GM19043 (cell line): ENCODE data around the gene TFB2M.

Source experiments
- ATAC-seq: cut with Tn5 transposase; IDR thresholded peaks from one replicate; pipeline ENCODE4 v1.9.1; 2021; ENCODE audit warnings: low read depth; ENCODE audit not compliant: unreplicated experiment

TFB2M gene

GRCh38 chr1:246559310-246559709 is 6.8 kb downstream of the TFB2M start:
- ATAC-seq = no peak

GRCh38 chr1:246558041-246558440 is 8.0 kb downstream of the TFB2M start:
- no peak for ATAC-seq

GRCh38 chr1:246554201-246554600 is 11.9 kb downstream of the TFB2M start:
- no peak for ATAC-seq

- no peak for ATAC-seq
These were observed 14.0 kb downstream of the TFB2M start for GRCh38 chr1:246552110-246552509.

DNA sequence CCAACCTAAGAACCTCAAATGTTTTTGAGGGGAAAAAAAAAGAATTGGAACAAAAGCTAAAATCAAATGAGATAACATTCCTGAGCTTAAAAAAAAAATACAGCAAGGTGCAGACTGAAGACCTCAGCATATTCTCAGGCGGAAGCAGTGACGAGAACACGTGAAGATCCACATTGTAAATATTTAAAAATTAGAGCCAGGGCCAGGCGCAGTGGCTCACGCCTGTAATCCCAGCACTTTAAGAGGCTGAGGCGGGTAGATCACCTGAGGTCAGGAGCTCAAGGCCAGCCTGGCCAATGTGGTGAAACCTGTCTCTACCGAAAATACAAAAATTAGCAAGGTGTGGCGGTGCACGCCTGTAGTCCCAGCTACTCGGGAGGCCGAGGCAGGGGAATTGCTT is 15.7 kb downstream of the TFB2M start:
- ATAC-seq = no peak

- ATAC-seq = no peak
These were observed 16.4 kb downstream of the TFB2M start for GRCh38 chr1:246549665-246550064.

- no peak for ATAC-seq
These were observed 22.1 kb downstream of the TFB2M start for GRCh38 chr1:246544001-246544400.

DNA sequence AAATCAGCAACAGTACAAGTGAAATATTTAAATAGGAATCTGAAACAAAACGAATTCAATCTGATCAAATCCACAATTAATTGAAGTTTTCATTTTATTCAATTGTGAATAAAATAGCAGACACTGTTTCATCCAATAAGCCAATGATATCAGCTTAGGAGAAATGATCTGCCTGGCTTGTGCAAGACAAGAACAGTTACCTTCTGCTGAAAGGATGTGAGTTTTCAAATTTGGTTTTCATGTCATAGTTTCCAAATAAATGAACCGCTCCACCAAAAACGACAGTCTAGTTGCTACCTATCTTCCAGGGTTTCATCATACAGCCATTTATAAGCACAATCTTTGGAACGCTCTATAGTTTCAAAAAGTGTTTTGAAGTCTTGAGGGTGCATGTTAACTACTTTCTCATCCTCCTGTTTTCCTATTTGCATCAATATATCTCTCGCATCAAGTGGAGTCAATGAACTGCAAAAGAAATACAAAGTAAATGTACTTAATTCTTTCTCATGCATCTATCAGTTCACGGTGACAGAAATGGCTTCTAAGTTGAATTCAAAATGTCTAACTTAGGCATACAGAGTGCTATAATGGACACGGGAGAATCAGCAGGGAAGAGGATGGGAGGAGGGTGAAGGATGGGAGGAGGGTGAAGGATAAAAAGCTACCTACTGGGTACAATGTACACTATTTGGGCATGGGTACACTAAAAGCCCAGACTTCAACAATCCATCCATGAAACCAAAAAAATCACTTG is 25.1 kb downstream of the TFB2M start:
- no peak for ATAC-seq

DNA sequence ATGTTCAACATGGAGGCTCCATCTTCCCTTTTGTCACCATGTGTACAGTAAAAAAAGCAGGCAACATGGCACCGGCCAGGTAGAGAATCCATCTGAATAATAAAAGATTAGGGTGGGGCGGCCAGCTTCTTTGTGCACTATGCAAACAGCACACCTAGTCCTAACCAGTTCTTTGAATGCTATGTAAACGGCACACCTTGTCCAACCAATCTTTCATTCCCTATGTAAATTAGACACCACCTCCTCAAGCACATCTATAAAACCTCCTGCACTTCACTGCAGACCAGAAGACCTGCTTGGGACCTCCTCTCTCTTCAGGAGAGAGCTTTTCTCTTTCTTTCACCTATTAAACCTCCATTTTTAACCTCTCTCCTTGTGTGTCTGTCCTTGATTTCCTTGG is 28.2 kb downstream of the TFB2M start:
- no peak for ATAC-seq

DNA sequence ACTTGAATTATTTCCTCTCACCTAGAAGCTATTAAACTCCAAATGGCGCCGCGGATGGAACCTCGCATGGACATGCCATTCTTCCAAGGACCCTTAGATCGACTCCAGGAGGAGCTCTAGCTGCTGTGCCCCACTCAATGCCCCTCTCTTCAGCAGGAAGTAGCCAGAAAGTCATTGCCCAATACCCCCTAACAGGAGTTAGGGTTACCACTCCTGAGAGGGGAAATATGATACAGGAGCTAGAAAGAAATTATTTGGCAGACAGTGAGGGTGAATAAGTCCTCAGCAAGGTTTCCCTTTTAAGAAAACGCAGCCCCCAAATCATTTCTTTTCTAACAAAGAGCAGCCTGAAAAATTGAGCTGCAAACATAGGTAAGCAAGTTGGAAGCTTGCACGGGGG is 28.6 kb downstream of the TFB2M start:
- ATAC-seq = no peak

DNA sequence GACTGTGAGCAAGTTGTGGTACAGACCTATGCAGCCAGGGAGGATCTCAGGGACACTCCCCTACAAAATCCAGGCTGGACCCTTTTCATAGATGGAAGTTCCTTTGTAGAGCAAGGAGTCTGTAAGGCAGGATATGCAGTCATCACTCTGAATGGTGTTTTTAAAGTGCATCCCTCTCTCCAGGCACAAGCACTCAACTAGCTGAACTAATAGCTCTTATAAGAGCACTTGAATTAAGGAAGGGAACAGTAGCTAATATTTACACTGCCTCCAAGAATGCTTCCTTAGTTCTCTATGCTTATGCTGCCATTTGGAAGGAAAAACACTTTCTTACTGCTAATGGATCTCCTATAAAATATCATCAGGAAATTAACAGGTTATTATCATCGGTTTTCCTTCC is 31.9 kb downstream of the TFB2M start:
- ATAC-seq = no peak

DNA sequence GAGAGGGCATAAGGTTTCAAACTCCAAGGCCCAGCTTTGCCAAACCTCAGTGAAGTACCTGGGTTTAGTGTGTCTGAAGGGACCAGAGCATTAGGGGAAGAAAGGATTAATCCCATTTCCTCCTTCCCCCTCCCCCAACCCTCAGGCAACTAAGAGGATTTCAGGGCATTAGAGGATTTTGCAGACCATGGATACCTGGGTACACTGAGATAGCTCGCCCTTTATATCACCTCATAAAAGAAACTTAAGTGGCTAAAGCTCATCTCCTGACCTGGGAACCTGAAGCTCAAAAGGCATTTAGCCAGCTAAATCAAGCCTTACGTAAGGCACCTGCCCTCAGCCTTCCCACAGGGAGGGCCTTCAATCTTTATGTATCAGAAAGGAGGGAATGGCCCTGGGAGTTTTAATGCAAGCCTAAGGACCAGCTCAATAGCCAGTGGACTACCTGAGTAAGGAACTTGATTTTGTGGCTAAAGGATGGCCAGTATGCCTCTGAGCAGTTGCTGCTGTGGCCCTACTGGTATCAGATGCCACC is 32.6 kb downstream of the TFB2M start:
- no peak for ATAC-seq

DNA sequence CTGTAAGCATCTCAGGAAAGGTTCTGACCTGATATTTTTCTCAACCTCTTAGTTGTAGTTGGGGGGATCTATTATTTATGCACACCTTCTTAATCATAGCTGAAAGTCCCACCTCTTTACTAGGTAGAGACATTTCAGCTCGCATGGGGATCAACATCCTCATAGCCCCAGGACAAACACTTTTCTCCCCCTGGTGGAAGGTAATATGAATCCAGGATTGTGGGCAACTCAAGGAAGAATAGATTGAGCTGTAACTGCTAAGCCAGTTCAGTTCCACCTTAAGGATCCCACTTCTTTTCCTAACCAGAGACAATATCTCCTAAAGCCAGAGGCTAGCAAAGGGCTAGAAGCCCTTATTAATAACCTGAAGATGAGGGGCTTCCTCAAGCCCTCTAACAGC is 33.5 kb downstream of the TFB2M start:
- ATAC-seq = no peak

GRCh38 chr1:246530482-246530881 is 35.6 kb downstream of the TFB2M start:
- no peak for ATAC-seq

GRCh38 chr1:246528933-246529731 is 36.9 kb downstream of the TFB2M start:
- no peak for ATAC-seq

DNA sequence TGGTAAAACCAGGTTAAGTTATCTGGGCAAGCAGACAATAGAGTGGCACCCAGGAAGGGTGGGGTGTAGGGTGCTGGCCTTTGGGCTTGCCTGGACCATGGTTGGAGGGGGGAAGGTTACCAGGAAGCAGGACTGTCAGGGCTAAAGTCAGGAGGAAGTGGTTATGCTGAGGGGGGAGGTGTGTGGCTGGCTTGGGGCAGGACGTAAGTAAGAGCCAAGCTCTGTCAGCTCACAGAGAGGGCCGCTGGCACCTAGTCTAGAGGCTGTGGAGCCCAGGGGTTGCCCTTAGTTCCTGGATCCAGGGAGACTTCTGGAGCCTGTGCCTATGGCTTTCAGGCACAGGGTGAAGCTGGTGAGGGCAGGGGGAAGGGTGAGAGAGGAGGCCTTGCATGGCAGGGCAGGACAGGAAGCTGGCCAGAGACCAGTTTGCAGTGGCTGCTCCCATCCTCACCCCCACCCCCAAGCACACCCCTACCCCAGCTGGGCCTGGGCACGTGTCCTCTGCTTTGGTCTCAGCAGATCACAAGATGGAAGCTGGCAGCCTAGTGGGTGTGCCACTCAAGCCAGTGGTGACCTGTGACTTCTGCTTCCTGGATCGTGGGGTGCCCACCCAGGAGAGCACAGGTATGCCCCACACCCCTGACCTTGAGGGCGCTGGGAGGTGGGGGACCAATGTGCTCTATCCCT is 38.5 kb downstream of the TFB2M start:
- peak; percentile 63 for ATAC-seq

DNA sequence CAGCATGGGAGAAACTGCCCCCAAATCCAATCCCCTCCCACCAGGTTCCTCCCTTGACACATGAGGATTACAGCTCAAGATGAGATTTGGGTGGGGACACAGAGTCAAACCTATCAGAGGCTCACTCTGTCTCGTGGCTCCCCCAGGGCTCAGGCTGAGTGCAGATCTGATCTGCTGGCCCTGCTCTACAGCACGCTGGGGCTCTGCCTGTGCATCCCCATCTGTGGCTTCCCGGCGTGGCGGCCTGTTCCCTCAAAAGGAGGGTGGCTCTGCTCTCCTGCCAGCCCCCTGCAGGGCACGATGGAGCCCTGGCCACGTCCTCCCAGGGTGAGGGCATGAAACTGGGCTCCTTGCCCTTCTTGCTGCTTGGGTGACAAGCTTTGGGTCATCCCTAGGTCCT is 39.1 kb downstream of the TFB2M start:
- no peak for ATAC-seq

GRCh38 chr1:246526380-246526779 is 39.7 kb downstream of the TFB2M start:
- ATAC-seq = no peak

DNA sequence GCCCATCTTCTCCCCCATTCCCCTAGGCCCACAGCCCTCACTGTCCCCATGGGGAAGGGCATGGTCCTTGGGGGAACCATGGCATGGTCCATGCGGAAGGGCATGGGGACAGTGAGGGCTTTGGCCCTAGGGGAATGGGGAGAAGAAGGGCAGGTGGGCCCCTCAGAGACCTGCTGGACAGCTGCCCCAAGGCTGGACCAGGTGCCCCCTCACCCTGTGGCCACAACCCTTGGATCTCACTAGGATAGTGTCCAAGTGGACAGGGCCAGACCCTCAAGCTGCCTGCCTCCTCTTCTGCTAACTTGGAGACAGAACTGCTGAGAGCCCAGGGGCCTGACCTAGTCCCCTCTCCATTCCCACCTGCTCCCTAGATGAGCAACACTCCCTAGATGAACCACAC is 46.5 kb downstream of the TFB2M start:
- no peak for ATAC-seq

DNA sequence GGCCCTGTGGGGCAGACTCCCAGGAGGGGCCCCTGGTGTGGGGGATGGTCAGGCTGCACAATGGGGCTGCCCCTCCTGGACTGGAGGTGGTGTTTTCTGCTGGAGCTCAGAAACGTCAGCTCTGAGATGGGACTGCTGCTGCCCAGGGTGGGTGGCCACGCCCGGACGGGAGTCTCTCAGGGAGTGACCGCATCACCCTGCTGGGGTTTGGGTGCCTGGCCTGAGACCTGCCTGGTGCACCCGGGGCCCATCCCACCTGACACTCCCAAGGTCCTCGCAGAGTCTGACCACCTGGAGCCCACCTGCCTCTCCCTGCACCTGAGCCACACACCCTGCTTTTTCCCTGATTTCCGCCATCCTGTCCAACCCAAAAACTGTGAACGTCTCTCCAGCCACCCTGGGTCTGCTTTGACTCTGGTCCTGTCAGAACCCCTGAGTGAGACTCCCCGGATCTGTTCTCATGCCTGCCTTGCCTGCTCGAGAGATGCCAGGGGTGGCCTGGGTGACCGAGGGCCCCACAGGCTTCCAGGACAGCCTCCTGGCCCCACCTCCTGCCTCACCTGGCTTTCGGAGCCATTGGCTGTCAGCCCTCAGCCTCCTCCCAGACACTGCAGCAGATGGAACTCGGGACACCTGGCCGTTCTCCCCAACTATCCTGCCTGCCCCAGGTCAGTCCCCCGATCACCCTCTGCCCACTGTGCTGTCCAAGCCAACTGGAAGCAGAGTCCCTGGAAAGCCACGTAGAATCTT is 47.4 kb downstream of the TFB2M start:
- ATAC-seq = no peak

- no peak for ATAC-seq
These were observed 48.7 kb downstream of the TFB2M start for GRCh38 chr1:246517391-246517790.
